GM12878 (cell line): ENCODE results near the gene CATSPERD. TPM values are rescaled to one million over a fixed set of nuclear protein-coding genes. Genes with fewer than 3 reads are reported as not detected.
"Not testable (repeated sequence)": the region's sequence is repeated elsewhere in the genome, so short reads cannot be mapped to it uniquely, and the experiment has no call there.

Experiments
- ATAC-seq: fragments of 200-7000 bp; cut with Tn5 transposase; 3 replicates; pipeline ENCODE4 v1.9.1; 2020; ENCODE audit warnings: mild to moderate bottlenecking, moderate library complexity
- BruUV-seq: library from RNA; stranded (reverse); fragments of 400-500 nt; replicated peaks from 2 replicates; lab custom pipeline; 2021; lab: Mats Ljungman, UMichigan
- CTCF ChIA-PET: fragments of 300-600 bp; sonication (Branson Sonifier 250); formaldehyde crosslinking; extraction: SDS; loops from one replicate; lab custom pipeline; 2021; ENCODE audit warnings: inconsistent platforms; lab: Yijun Ruan, JAX
- POLR2A ChIA-PET: fragments of 350-600 bp; formaldehyde crosslinking; extraction: SDS; loops from one replicate; lab custom pipeline; 2021; ENCODE audit warnings: inconsistent platforms; lab: Charles Lee
- RAD21 ChIA-PET: fragments of 300-600 bp; sonication (Branson Sonifier 250); formaldehyde crosslinking; loops from one replicate; lab custom pipeline; 2023; ENCODE audit warnings: antibody characterized with exemption; ENCODE audit not compliant: unreplicated experiment; lab: Charles Lee
- SMC1A ChIA-PET: fragments of 300-600 bp; sonication (Branson Sonifier 250); formaldehyde crosslinking; loops from one replicate; lab custom pipeline; 2023; ENCODE audit not compliant: unreplicated experiment, uncharacterized antibody; lab: Charles Lee
- DNase-seq: peaks from one replicate; pipeline ENCODE4 v3.0.0-alpha.2; 2011; ENCODE audit warnings: low read depth, low spot score
- FAIRE-seq: peaks from 3 replicates; lab custom pipeline; 2011; peaks lifted over from hg19 to GRCh38; lab: Jason Lieb, UNC
- H2AFZ ChIP-seq: 2 replicates; pipeline ENCODE4 v1.6.0; 2011; ENCODE audit warnings: low read depth, low read length, control low read depth; ENCODE audit not compliant: control insufficient read depth
- H3K27ac ChIP-seq: 2 replicates; pipeline ENCODE4 v1.5.1; 2011; ENCODE audit warnings: control low read depth; ENCODE audit not compliant: control insufficient read depth, insufficient read depth
- H3K27me3 ChIP-seq, 2 experiments: replicated peaks in 1 of 2; 2 replicates each; pipeline versions ENCODE4 v1.6.0 to v1.6.1; 2011; ENCODE audit warnings: low read length in 1 of 2; ENCODE audit not compliant: control insufficient read depth in 2 of 2, insufficient read depth in 2 of 2
- H3K36me3 ChIP-seq, 2 experiments: 2 replicates each; pipeline ENCODE4 v1.5.1; 2011; ENCODE audit warnings: low read length in 1 of 2; ENCODE audit not compliant: control insufficient read depth in 2 of 2, insufficient read depth in 2 of 2
- H3K4me1 ChIP-seq: 2 replicates; pipeline ENCODE4 v1.6.1; 2011; ENCODE audit warnings: mild to moderate bottlenecking, low read length, moderate library complexity, mixed read lengths; ENCODE audit not compliant: control insufficient read depth, insufficient read depth
- H3K4me2 ChIP-seq: 2 replicates; pipeline ENCODE4 v1.6.0; 2011; ENCODE audit warnings: control low read depth; ENCODE audit not compliant: control insufficient read depth, insufficient read depth
- H3K4me3 ChIP-seq: fragments of 200-600 bp; sonication (generic); 2 replicates; pipeline ENCODE4 v1.5.1; 2016
- H3K79me2 ChIP-seq: 2 replicates; pipeline ENCODE4 v1.6.0; 2011; ENCODE audit warnings: low read length; ENCODE audit not compliant: control insufficient read depth, insufficient read depth
- H3K9ac ChIP-seq: 2 replicates; pipeline ENCODE4 v1.8.0; 2011; ENCODE audit warnings: low read length, control low read depth, mixed read lengths; ENCODE audit not compliant: control insufficient read depth, insufficient read depth
- H3K9me3 ChIP-seq: replicated peaks from 3 replicates; pipeline ENCODE4 v1.5.1; 2011; ENCODE audit warnings: mild to moderate bottlenecking, low read length; ENCODE audit not compliant: control insufficient read depth, insufficient read depth
- H4K20me1 ChIP-seq: 2 replicates; pipeline ENCODE4 v1.6.0; 2011; ENCODE audit not compliant: control insufficient read depth, insufficient read depth
- PKNOX1 ChIP-seq: fragments of 450-650 bp; IDR thresholded peaks from 2 replicates; pipeline ENCODE4 v1.6.1; 2016; ENCODE audit warnings: mild to moderate bottlenecking
- POLR2A ChIP-seq: IDR thresholded peaks from 2 replicates; pipeline ENCODE4 v1.6.1; 2011; ENCODE audit warnings: low read depth, mild to moderate bottlenecking, low read length
- WGBS: methylation state at CpG from one replicate; pipeline ENCODE4 v1.1.6; 2016; ENCODE audit warnings: low lambda C conversion rate; ENCODE audit not compliant: insufficient replicate concordance, insufficient coverage; ENCODE audit errors: missing lambda C conversion rate; 5-methylcytosine and 5-hydroxymethylcytosine counted together
- in situ Hi-C: fragments of 300-500 bp; cut with MboI; formaldehyde crosslinking; loops from 9 replicates; pipeline ENCODE4 v1.14.3; 2018; ENCODE audit warnings: mixed read lengths
- intact Hi-C: fragments of 100-400 bp; cut with micrococcal nuclease; formaldehyde crosslinking; loops from one replicate; pipeline ENCODE4 v1.14.2; 2022; ENCODE audit not compliant: unreplicated experiment
- polyA plus RNA-seq, 11 experiments: library from polyadenylated mRNA; depleted of rRNA in 4 of 11; unstranded in 6 of 11; stranded (reverse) in 5 of 11; fragments of >200 nt; fragmentation: Nextera tagmentation in 4 of 11; fragmentation: Illumina TruSeq in 1 of 11; extraction: Ambion mirVana in 4 of 11; extraction: Trizol in 1 of 11; gene quantifications; 1 replicate in 1 of 11; 2 replicates in 10 of 11; pipeline versions ENCODE4 v1.2.1 to v1.2.3, GENCODE V29; 2011 to 2016; ENCODE audit warnings: inconsistent platforms in 2 of 11, missing spikeins in 2 of 11, low read depth in 1 of 11
- total RNA-seq, 4 experiments: library from RNA; depleted of rRNA in 3 of 4; stranded (reverse); fragments of >200 nt in 3 of 4; fragmentation: Illumina TruSeq in 1 of 4; extraction: Trizol in 1 of 4; gene quantifications; 2 replicates each; pipeline versions ENCODE4 v1.2.1 to v1.2.3, GENCODE V29; 2013 to 2021

The CATSPERD gene
- total and polyA plus RNA-seq, 10 of the 15 experiments (the other 5 are each of a cell fraction or from before 2014, with no cell fraction given), result 0.02 to 0.38 (median 0.11) TPM; not detected in 5

DNA sequence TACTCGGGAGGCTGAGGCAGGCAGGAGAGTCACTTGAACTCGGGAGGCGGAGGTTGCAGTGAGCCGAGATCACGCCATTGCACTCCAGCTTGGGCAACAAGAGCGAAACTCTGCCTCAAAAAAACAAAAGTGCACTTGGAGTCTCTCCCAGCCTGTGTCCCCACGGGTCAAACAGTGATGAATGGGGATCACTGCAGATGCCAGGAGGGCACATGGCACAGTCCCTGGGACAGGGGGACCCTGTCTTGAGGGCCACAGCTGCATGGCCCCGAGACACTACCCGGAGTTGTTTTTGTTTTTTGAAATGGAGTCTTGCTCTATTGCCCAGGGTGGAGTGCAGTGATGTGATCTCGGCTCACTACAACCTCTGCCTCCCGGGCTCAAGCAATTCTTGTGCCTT, 60.5 kb downstream of the CATSPERD start:
- H3K9me3 ChIP-seq, H3K79me2 ChIP-seq, POLR2A ChIA-PET, intact Hi-C loops, BruUV-seq, H3K9ac ChIP-seq, H3K27me3 ChIP-seq, H3K4me3 ChIP-seq, H3K36me3 ChIP-seq, DNase-seq, ATAC-seq, H4K20me1 ChIP-seq, FAIRE-seq, in situ Hi-C loops, H2AFZ ChIP-seq, H3K4me1 ChIP-seq, H3K27ac ChIP-seq, RAD21 ChIA-PET, SMC1A ChIA-PET, H3K4me2 ChIP-seq: not testable (repeated sequence)
- WGBS, result 87% methylated on average over 11 of the region's 11 CpGs
- CTCF ChIA-PET, result interaction anchor here (1.5 kb wide), 1 partner anchor 23 kb away, joined by 7 read pairs; no protein-coding TSS in a partner anchor

GRCh38 chr19:5782322-5782721, 61.9 kb downstream of the CATSPERD start:
- WGBS, result 94% methylated on average over 9 of the region's 9 CpGs
- no peaks in the 10 kb centered on the region for H3K4me1 ChIP-seq
- TF ChIP-seq PKNOX1, result no peak
- TF ChIP-seq POLR2A, result peak; percentile 57
- ATAC-seq, result no peak
- CTCF ChIA-PET, result no interaction called here
- no peak for FAIRE-seq
- intact Hi-C loops, result no loop called here
- no peak overlapping the region for H3K4me3 ChIP-seq
- in situ Hi-C loops, result no loop called here
- H3K9me3 ChIP-seq, result no peaks in the 10 kb centered on the region
- no peaks in the 10 kb centered on the region for H4K20me1 ChIP-seq
- H3K79me2 ChIP-seq, result no peaks in the 10 kb centered on the region
- POLR2A ChIA-PET, result no interaction called here
- RAD21 ChIA-PET, result no interaction called here
- no peaks in the 10 kb centered on the region for H3K27me3 ChIP-seq
- no peak overlapping the region for H2AFZ ChIP-seq
- SMC1A ChIA-PET, result no interaction called here
- H3K27ac ChIP-seq, result no peak overlapping the region
- peaks cover 0 to 19% of the 10 kb centered on the region in 2 experiments; a peak in 3 of 4 replicates for H3K36me3 ChIP-seq
- no TSS peak for BruUV-seq
- H3K9ac ChIP-seq, result no peak overlapping the region
- no peak for DNase-seq
- H3K4me2 ChIP-seq, result no peak overlapping the region
